Measurements from ENCODE around the gene TRAP1. TPM values are rescaled to one million over a fixed set of nuclear protein-coding genes. Genes with fewer than 3 reads are reported as not detected.

The TRAP1 gene
- total and polyA plus RNA-seq, 9 donors, result 56.3 to 102 (median 76.7) TPM

- H3K27ac ChIP-seq, result no peak overlapping the region
- no peaks in the 10 kb centered on the region for H3K27me3 ChIP-seq
- WGBS, 3 donors, result 59 to 65% (median 60%) methylated on average over 5 of the region's 5 CpGs
- no peaks in the 10 kb centered on the region for H3K36me3 ChIP-seq
- intact Hi-C loops (cut with DNase I), result no loop called here
- no peak for TF ChIP-seq CTCF (IDR thresholded peaks at IDR 0.05)
- TF ChIP-seq EP300 (IDR thresholded peaks at IDR 0.05), result no peak
- no peak for TF ChIP-seq POLR2A (IDR thresholded peaks at IDR 0.05)
- H3K4me1 ChIP-seq (ENCODE audit: insufficient read depth), result peaks cover 9% of the 10 kb centered on the region
- peak in 1 of 5 donors; percentile 59 for DNase-seq
- H3K4me3 ChIP-seq, result no peak overlapping the region
- no peaks in the 10 kb centered on the region for H3K9me3 ChIP-seq
These were observed 31.0 kb upstream of the TRAP1 start for GRCh38 chr16:3748307-3748706.

- 43 to 52% (median 44%) methylated on average over 13 of the region's 13 CpGs for WGBS, 3 donors
- intact Hi-C loops (cut with DNase I), result loop anchor here in 1 of 4 donors (2.0 kb wide), 1 partner anchor 55 kb away; no protein-coding TSS in a partner anchor
- peak overlapping the region in 1 of 2 donors; percentile 35 for H3K27ac ChIP-seq
- no peaks in the 10 kb centered on the region for H3K9me3 ChIP-seq
- H3K27me3 ChIP-seq, result no peaks in the 10 kb centered on the region
- H3K4me1 ChIP-seq (ENCODE audit: insufficient read depth), result peaks cover 9% of the 10 kb centered on the region
- H3K4me3 ChIP-seq, result no peak overlapping the region
- no peak for TF ChIP-seq POLR2A (IDR thresholded peaks at IDR 0.05)
- no peak for TF ChIP-seq EP300 (IDR thresholded peaks at IDR 0.05)
- no peak for TF ChIP-seq CTCF (IDR thresholded peaks at IDR 0.05)
- no peaks in the 10 kb centered on the region for H3K36me3 ChIP-seq
- DNase-seq, result peak in 3 of 5 donors; percentile 42 to 50 (median 44)
These were observed 28.5 kb upstream of the TRAP1 start for GRCh38 chr16:3745751-3746355.

- intact Hi-C loops (cut with DNase I), result no loop called here
- H3K36me3 ChIP-seq, result no peaks in the 10 kb centered on the region
- H3K27ac ChIP-seq, result no peak overlapping the region
- no peaks in the 10 kb centered on the region for H3K27me3 ChIP-seq
- no peaks in the 10 kb centered on the region for H3K9me3 ChIP-seq
- peaks cover 9% of the 10 kb centered on the region for H3K4me1 ChIP-seq (ENCODE audit: insufficient read depth)
- H3K4me3 ChIP-seq, result no peak overlapping the region
- TF ChIP-seq EP300 (IDR thresholded peaks at IDR 0.05) (no peak), POLR2A (IDR thresholded peaks at IDR 0.05) (no peak), CTCF (IDR thresholded peaks at IDR 0.05) (no peak)
- DNase-seq, result peak in 1 of 5 donors; percentile 29
- 88 to 94% (median 91%) methylated on average over 7 of the region's 7 CpGs for WGBS, 3 donors
These were observed 26.7 kb upstream of the TRAP1 start for GRCh38 chr16:3744018-3744417.

- no peaks in the 10 kb centered on the region for H3K9me3 ChIP-seq
- peaks cover 5% of the 10 kb centered on the region for H3K4me1 ChIP-seq (ENCODE audit: insufficient read depth)
- 89 to 91% (median 91%) methylated on average over 16 of the region's 16 CpGs for WGBS, 3 donors
- DNase-seq, result peak in 1 of 5 donors; percentile 31
- H3K27ac ChIP-seq, result no peak overlapping the region
- no peaks in the 10 kb centered on the region for H3K27me3 ChIP-seq
- H3K36me3 ChIP-seq, result no peaks in the 10 kb centered on the region
- no peak overlapping the region for H3K4me3 ChIP-seq
- TF ChIP-seq CTCF (IDR thresholded peaks at IDR 0.05) (no peak), EP300 (IDR thresholded peaks at IDR 0.05) (no peak), POLR2A (IDR thresholded peaks at IDR 0.05) (no peak)
- intact Hi-C loops (cut with DNase I), result no loop called here
These were observed 23.6 kb upstream of the TRAP1 start for GRCh38 chr16:3740934-3741333.

Data from ovary (tissue), 9 donors.